Type B pancreatic cell (in vitro differentiated cells): ENCODE data around the gene ADAM17. TPM values are rescaled to one million over a fixed set of nuclear protein-coding genes. Genes with fewer than 3 reads are reported as not detected.

Experiments used
- DNase-seq: peaks from one replicate; pipeline ENCODE4 v3.0.0; 2021; ENCODE audit warnings: mixed read lengths; ENCODE audit not compliant: unreplicated experiment; ENCODE audit errors: extremely low spot score
- H3K27ac Mint-ChIP-seq: 2 replicates; pipeline ENCODE4 v1.8.0; 2021; ENCODE audit warnings: mild to moderate bottlenecking, mixed read lengths
- H3K27me3 Mint-ChIP-seq: 2 replicates; pipeline ENCODE4 v1.8.0; 2021; ENCODE audit warnings: mixed read lengths
- H3K36me3 Mint-ChIP-seq: 2 replicates; pipeline ENCODE4 v1.8.0; 2021; ENCODE audit warnings: mixed read lengths
- H3K4me1 Mint-ChIP-seq: one replicate; pipeline ENCODE4 v1.8.0; 2021; ENCODE audit warnings: mixed read lengths; ENCODE audit not compliant: unreplicated experiment
- H3K4me3 Mint-ChIP-seq: 2 replicates; pipeline ENCODE4 v1.8.0; 2021; ENCODE audit warnings: mild to moderate bottlenecking, mixed read lengths
- H3K9me3 Mint-ChIP-seq: 2 replicates; pipeline ENCODE4 v1.8.0; 2021; ENCODE audit warnings: mixed read lengths
- total RNA-seq: library from RNA; stranded (reverse); gene quantifications from 2 replicates; pipeline ENCODE4 v1.2.1, GENCODE V29; 2021; ENCODE audit warnings: low replicate concordance
- TF ChIP-seq, protein P1 (sequence below): fragments of 200-600 bp; sonication (generic); conservative IDR thresholded peaks from 2 replicates; pipeline ENCODE4 v1.5.0; 2021; ENCODE audit warnings: antibody characterized with exemption, mild to moderate bottlenecking

The ADAM17 gene
- total RNA-seq, 1 donor from 2014 or later: 37.6 TPM

DNA sequence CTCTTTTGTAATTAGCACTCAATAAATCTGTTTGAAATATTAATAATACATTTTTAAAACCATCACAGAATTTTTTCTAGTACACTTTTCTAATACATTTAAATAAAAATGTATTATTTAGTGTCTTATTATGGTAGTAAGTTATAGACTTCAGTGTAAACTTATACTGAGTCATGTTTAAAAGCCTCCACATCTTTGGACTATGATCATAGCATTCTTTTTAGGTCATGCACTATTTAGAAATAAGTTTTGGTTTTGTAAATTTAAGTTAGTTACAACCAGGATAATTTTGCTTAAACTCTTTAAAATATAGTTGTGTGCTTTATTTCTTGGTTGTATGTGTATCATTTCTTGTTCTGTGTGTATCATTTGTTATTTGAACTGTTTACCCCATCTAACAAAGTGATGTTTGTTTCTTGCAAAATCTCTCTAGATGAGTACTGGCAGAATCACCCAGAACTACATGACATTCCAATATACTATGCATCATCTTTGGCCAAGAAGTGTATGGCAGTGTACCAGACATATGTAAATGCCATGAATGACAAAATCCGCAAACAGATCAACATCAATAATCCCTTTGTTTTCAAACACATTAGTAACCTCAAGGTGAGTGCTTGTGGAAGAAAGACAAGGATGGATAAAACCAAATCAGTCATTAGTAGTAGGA is 115.4 kb downstream of the ADAM17 start:
- no peaks in the 10 kb centered on the region for H3K4me1 Mint-ChIP-seq
- no peak for DNase-seq
- H3K36me3 Mint-ChIP-seq: peaks cover 31% of the 10 kb centered on the region
- no peaks in the 10 kb centered on the region for H3K9me3 Mint-ChIP-seq
- no peak overlapping the region for H3K27ac Mint-ChIP-seq
- TF ChIP-seq, protein P1, sequence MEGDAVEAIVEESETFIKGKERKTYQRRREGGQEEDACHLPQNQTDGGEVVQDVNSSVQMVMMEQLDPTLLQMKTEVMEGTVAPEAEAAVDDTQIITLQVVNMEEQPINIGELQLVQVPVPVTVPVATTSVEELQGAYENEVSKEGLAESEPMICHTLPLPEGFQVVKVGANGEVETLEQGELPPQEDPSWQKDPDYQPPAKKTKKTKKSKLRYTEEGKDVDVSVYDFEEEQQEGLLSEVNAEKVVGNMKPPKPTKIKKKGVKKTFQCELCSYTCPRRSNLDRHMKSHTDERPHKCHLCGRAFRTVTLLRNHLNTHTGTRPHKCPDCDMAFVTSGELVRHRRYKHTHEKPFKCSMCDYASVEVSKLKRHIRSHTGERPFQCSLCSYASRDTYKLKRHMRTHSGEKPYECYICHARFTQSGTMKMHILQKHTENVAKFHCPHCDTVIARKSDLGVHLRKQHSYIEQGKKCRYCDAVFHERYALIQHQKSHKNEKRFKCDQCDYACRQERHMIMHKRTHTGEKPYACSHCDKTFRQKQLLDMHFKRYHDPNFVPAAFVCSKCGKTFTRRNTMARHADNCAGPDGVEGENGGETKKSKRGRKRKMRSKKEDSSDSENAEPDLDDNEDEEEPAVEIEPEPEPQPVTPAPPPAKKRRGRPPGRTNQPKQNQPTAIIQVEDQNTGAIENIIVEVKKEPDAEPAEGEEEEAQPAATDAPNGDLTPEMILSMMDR: no peak
- no peaks in the 10 kb centered on the region for H3K27me3 Mint-ChIP-seq
- no peak overlapping the region for H3K4me3 Mint-ChIP-seq

DNA sequence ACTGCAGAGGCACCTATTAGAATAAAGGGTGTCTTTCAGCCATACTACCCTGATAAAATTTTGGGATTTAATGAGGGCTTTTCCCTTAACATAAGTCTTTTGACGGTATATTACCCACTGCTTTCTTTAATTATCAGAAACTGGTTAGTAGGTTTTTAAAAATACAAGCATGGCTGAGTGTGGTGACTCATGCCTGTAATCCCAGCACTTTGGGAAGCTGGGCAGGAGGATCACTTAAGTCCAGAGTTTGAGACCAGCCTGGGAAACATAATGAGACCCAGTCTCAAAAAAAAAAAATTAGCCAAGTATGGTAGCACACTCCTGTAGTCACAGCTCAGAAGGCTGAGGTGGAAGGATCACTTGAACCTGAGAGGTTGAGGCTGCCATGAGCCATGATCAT is 116.1 kb downstream of the ADAM17 start:
- Mint-ChIP-seq H3K9me3 (no peaks in the 10 kb centered on the region), H3K27ac (no peak overlapping the region), H3K4me3 (no peak overlapping the region), H3K36me3 (peaks cover 30% of the 10 kb centered on the region), H3K4me1 (no peaks in the 10 kb centered on the region), H3K27me3 (no peaks in the 10 kb centered on the region)
- DNase-seq: no peak
- TF ChIP-seq, protein P1: no peak

Other genes starting within 250 kb of the ADAM17 start
- 57.2 and 79.0 TPM in 2 replicates for gene ITGB1BP1, start 132.3 kb downstream of the ADAM17 start, total RNA-seq
- 38.9 and 60.6 TPM in 2 replicates for gene CPSF3, start 132.2 kb downstream of the ADAM17 start, total RNA-seq
- 32.4 and 43.9 TPM in 2 replicates for gene IAH1, start 81.3 kb downstream of the ADAM17 start, total RNA-seq
- 318 and 354 TPM in 2 replicates for gene YWHAQ, start 75.2 kb upstream of the ADAM17 start, total RNA-seq